ENCODE data around the gene PAQR3.

DNA sequence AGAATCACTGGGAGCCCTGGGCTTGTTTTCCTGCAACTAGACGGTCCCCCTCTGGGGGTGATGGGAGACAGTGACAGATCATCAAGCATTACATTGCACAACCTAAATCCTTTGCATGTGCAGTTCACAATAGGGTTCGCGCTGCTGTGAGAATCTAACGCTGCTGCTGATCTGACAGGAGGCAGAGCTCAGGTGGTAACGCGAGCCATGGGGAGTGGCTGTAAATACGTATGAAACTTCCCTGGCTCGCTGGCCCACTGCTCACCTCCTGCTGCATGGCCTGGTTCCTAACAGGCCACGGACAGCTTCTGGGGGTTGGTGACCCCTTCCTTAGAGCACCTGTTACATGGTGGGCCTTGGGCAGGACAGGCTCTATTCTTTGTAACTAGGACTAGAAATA, 10.4 kb downstream of the PAQR3 start:
- no peak for TF ChIP-seq CTCF (conservative IDR thresholded peaks at IDR 0.05; ENCODE audit: low read depth, low read length)
- TF ChIP-seq RFX5 (IDR thresholded peaks at IDR 0.05; ENCODE audit: low read depth, low read length) = no peak
- TF ChIP-seq POLR2A (IDR thresholded peaks at IDR 0.05; ENCODE audit: low read depth, low read length) = no peak
- TF ChIP-seq MAFK (IDR thresholded peaks at IDR 0.05; ENCODE audit: low read depth, low read length) = no peak
- TF ChIP-seq, protein P1, sequence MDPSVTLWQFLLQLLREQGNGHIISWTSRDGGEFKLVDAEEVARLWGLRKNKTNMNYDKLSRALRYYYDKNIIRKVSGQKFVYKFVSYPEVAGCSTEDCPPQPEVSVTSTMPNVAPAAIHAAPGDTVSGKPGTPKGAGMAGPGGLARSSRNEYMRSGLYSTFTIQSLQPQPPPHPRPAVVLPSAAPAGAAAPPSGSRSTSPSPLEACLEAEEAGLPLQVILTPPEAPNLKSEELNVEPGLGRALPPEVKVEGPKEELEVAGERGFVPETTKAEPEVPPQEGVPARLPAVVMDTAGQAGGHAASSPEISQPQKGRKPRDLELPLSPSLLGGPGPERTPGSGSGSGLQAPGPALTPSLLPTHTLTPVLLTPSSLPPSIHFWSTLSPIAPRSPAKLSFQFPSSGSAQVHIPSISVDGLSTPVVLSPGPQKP (IDR thresholded peaks at IDR 0.05; ENCODE audit: borderline replicate concordance, low read depth, low read length) = no peak
- no peak for TF ChIP-seq BHLHE40 (IDR thresholded peaks at IDR 0.05; ENCODE audit: low read depth, low read length)
- TF ChIP-seq RAD21 (IDR thresholded peaks at IDR 0.05; ENCODE audit: low read length) = no peak
- no peak for TF ChIP-seq CHD1 (IDR thresholded peaks at IDR 0.05; ENCODE audit: low read depth, low read length)
- no peak for TF ChIP-seq FOS (IDR thresholded peaks at IDR 0.05; ENCODE audit: low read depth, low read length)

Measured in IMR-90 (cell line).